MCF 10A (cell line): ENCODE results near the gene TNFSF15. TPM values are rescaled to one million over a fixed set of nuclear protein-coding genes. Genes with fewer than 3 reads are reported as not detected.

ENCODE experiments used
- BruUV-seq: library from RNA; stranded (reverse); fragments of 400-500 nt; replicated peaks from 2 replicates; lab custom pipeline; 2021; lab: Mats Ljungman, UMichigan
- CTCF ChIA-PET: fragments of 300-600 bp; sonication (Branson Sonifier 250); formaldehyde crosslinking; extraction: SDS; loops from one replicate; lab custom pipeline; 2021; ENCODE audit warnings: antibody characterized with exemption, inconsistent platforms; lab: Yijun Ruan, JAX
- POLR2A ChIA-PET: fragments of 300-600, 350-650 bp; sonication (Branson Sonifier 250); formaldehyde crosslinking; extraction: SDS; loops from one replicate; lab custom pipeline; 2020; ENCODE audit warnings: antibody characterized with exemption, inconsistent platforms; lab: Yijun Ruan, JAX
- DNase-seq: peaks from one replicate; pipeline ENCODE4 v3.0.0-alpha.2; 2018; ENCODE audit not compliant: unreplicated experiment
- H3K27ac Mint-ChIP-seq: one replicate; pipeline ENCODE4 v1.8.0; 2022; ENCODE audit warnings: mild to moderate bottlenecking, low read depth, mixed read lengths; ENCODE audit not compliant: unreplicated experiment
- H3K27me3 Mint-ChIP-seq: one replicate; pipeline ENCODE4 v1.8.0; 2022; ENCODE audit warnings: mixed read lengths; ENCODE audit not compliant: insufficient read depth, unreplicated experiment
- H3K36me3 Mint-ChIP-seq: one replicate; pipeline ENCODE4 v1.8.0; 2022; ENCODE audit warnings: mild to moderate bottlenecking, moderate library complexity, mixed read lengths; ENCODE audit not compliant: insufficient read depth, unreplicated experiment
- H3K4me1 Mint-ChIP-seq: one replicate; pipeline ENCODE4 v1.8.0; 2022; ENCODE audit warnings: mixed read lengths; ENCODE audit not compliant: insufficient read depth, unreplicated experiment
- H3K4me3 Mint-ChIP-seq: one replicate; pipeline ENCODE4 v1.8.0; 2022; ENCODE audit warnings: mild to moderate bottlenecking, moderate library complexity, mixed read lengths; ENCODE audit not compliant: unreplicated experiment
- H3K9me3 Mint-ChIP-seq: one replicate; pipeline ENCODE4 v1.8.0; 2022; ENCODE audit warnings: mixed read lengths; ENCODE audit not compliant: unreplicated experiment
- CTCF ChIP-seq: fragments of 200-600 bp; IDR thresholded peaks from one replicate; pipeline ENCODE4 v1.8.0; 2022; ENCODE audit warnings: antibody characterized with exemption, mild to moderate bottlenecking; ENCODE audit not compliant: unreplicated experiment
- intact Hi-C: fragments of 100-400 bp; cut with micrococcal nuclease; formaldehyde crosslinking; loops from 2 replicates; pipeline ENCODE4 v1.14.1; 2022
- total RNA-seq: library from RNA; stranded (reverse); gene quantifications from 2 replicates; pipeline ENCODE4 v1.2.3, GENCODE V29; 2022

The TNFSF15 gene
- total RNA-seq, 1 experiment from 2014 or later, result 1.9 TPM

- H3K27ac Mint-ChIP-seq, result no peak overlapping the region
- no TSS peak for BruUV-seq
- no peaks in the 10 kb centered on the region for H3K36me3 Mint-ChIP-seq
- no peaks in the 10 kb centered on the region for H3K27me3 Mint-ChIP-seq
- no peak for TF ChIP-seq CTCF
- H3K4me1 Mint-ChIP-seq, result no peaks in the 10 kb centered on the region
- intact Hi-C loops, result no loop called here
- DNase-seq, result no peak
- H3K4me3 Mint-ChIP-seq, result no peak overlapping the region
- POLR2A ChIA-PET, result interaction anchor here (1.5 kb wide), 1 partner anchor 14 kb away, joined by 5 read pairs; no protein-coding TSS in a partner anchor
- peaks cover 12% of the 10 kb centered on the region for H3K9me3 Mint-ChIP-seq
- CTCF ChIA-PET, result interaction anchor here (0.6 to 1.3 kb wide), 3 partner anchors 18 to 69 kb away, joined by 3 to 4 read pairs (median 3); no protein-coding TSS in a partner anchor
Observed at GRCh38 chr9:114829574-114830440, 24.0 kb upstream of the TNFSF15 start.

GRCh38 chr9:114828303-114828650 lies 22.4 kb upstream of the TNFSF15 start:
- Mint-ChIP-seq H3K9me3 (peaks cover 12% of the 10 kb centered on the region), H3K27ac (no peak overlapping the region), H3K4me3 (no peak overlapping the region), H3K36me3 (no peaks in the 10 kb centered on the region), H3K27me3 (no peaks in the 10 kb centered on the region), H3K4me1 (no peaks in the 10 kb centered on the region)
- TF ChIP-seq CTCF, result no peak
- DNase-seq, result no peak
- ChIA-PET POLR2A (no interaction called here), CTCF (interaction anchor here (0.6 kb wide), 2 partner anchors 79 to 81 kb away, joined by 3 read pairs; no protein-coding TSS in a partner anchor)
- BruUV-seq, result no TSS peak
- intact Hi-C loops, result no loop called here

- Mint-ChIP-seq H3K27ac (no peak overlapping the region), H3K36me3 (no peaks in the 10 kb centered on the region), H3K27me3 (no peaks in the 10 kb centered on the region), H3K4me3 (no peak overlapping the region), H3K4me1 (no peaks in the 10 kb centered on the region), H3K9me3 (peaks cover 10% of the 10 kb centered on the region)
- CTCF ChIA-PET, result no interaction called here
- intact Hi-C loops, result no loop called here
- BruUV-seq, result no TSS peak
- POLR2A ChIA-PET, result no interaction called here
- DNase-seq, result no peak
- TF ChIP-seq CTCF, result no peak
Observed at GRCh38 chr9:114827641-114828302, 21.9 kb upstream of the TNFSF15 start.

- Mint-ChIP-seq H3K4me1 (no peaks in the 10 kb centered on the region), H3K36me3 (no peaks in the 10 kb centered on the region), H3K27me3 (no peaks in the 10 kb centered on the region), H3K9me3 (peaks cover 7% of the 10 kb centered on the region), H3K4me3 (no peak overlapping the region), H3K27ac (no peak overlapping the region)
- POLR2A ChIA-PET, result no interaction called here
- no peak for DNase-seq
- TF ChIP-seq CTCF, result no peak
- BruUV-seq, result no TSS peak
- intact Hi-C loops, result no loop called here
- CTCF ChIA-PET, result no interaction called here
Observed at GRCh38 chr9:114826431-114826830, 20.6 kb upstream of the TNFSF15 start.
